ENCODE measurements around the gene MYH11. TPM values are rescaled to one million over a fixed set of nuclear protein-coding genes. Genes with fewer than 3 reads are reported as not detected.

The MYH11 gene
- total RNA-seq, 1 experiment from 2014 or later, result not detected

GRCh38 chr16:15879255-15879811 lies 22.5 kb upstream of the MYH11 start:
- DNase-seq (ENCODE audit: unreplicated experiment), result peak; percentile 89
- intact Hi-C loops (cut with micrococcal nuclease), result loop anchor here (1.0 to 10.0 kb wide), 2 partner anchors 143 to 315 kb away; no protein-coding TSS in a partner anchor
- BruUV-seq (replicated peaks), result no TSS peak
- Mint-ChIP-seq H3K9me3 (ENCODE audit: unreplicated experiment) (no peaks in the 10 kb centered on the region), H3K4me3 (ENCODE audit: unreplicated experiment) (peak overlapping the region; percentile 10), H3K27me3 (ENCODE audit: insufficient read depth, unreplicated experiment) (no peaks in the 10 kb centered on the region), H3K36me3 (ENCODE audit: insufficient read depth, unreplicated experiment) (peaks cover 56% of the 10 kb centered on the region), H3K4me1 (ENCODE audit: insufficient read depth, unreplicated experiment) (peaks cover 17% of the 10 kb centered on the region), H3K27ac (ENCODE audit: low read depth, unreplicated experiment) (peak overlapping the region; percentile 87)
- ChIA-PET CTCF (interaction anchor here (1.1 to 2.0 kb wide), 2 partner anchors 19 to 248 kb away, joined by 4 to 8 read pairs; no protein-coding TSS in a partner anchor), POLR2A (interaction anchor here (0.6 to 3.5 kb wide), 9 partner anchors 9 to 416 kb away, joined by 3 to 37 read pairs (median 5); partner anchors contain the start of gene CEP20)
- TF ChIP-seq CTCF (IDR thresholded peaks at IDR 0.05; ENCODE audit: unreplicated experiment), result no peak

GRCh38 chr16:15876503-15876902 lies 19.7 kb upstream of the MYH11 start:
- Mint-ChIP-seq H3K27me3 (ENCODE audit: insufficient read depth, unreplicated experiment) (no peaks in the 10 kb centered on the region), H3K4me1 (ENCODE audit: insufficient read depth, unreplicated experiment) (peaks cover 19% of the 10 kb centered on the region), H3K4me3 (ENCODE audit: unreplicated experiment) (no peak overlapping the region), H3K27ac (ENCODE audit: low read depth, unreplicated experiment) (no peak overlapping the region), H3K36me3 (ENCODE audit: insufficient read depth, unreplicated experiment) (peaks cover 54% of the 10 kb centered on the region), H3K9me3 (ENCODE audit: unreplicated experiment) (no peaks in the 10 kb centered on the region)
- no peak for DNase-seq (ENCODE audit: unreplicated experiment)
- intact Hi-C loops (cut with micrococcal nuclease), result loop anchor here (10.0 kb wide), 1 partner anchor 318 kb away; no protein-coding TSS in a partner anchor
- POLR2A ChIA-PET, result interaction anchor here (0.7 to 2.0 kb wide), 2 partner anchors 12 to 23 kb away, joined by 4 to 7 read pairs; partner anchors contain the start of gene CEP20
- no TSS peak for BruUV-seq (replicated peaks)
- no peak for TF ChIP-seq CTCF (IDR thresholded peaks at IDR 0.05; ENCODE audit: unreplicated experiment)
- CTCF ChIA-PET, result interaction anchor here (0.6 to 3.1 kb wide), 5 partner anchors 11 to 251 kb away, joined by 3 to 32 read pairs (median 5); partner anchors contain the start of gene CEP20

GRCh38 chr16:15874745-15875314 lies 18.0 kb upstream of the MYH11 start:
- H3K27ac Mint-ChIP-seq (ENCODE audit: low read depth, unreplicated experiment), result peak overlapping the region; percentile 2
- peaks cover 61% of the 10 kb centered on the region for H3K36me3 Mint-ChIP-seq (ENCODE audit: insufficient read depth, unreplicated experiment)
- intact Hi-C loops (cut with micrococcal nuclease), result loop anchor here (1.0 to 10.0 kb wide), 5 partner anchors 71 to 320 kb away; no protein-coding TSS in a partner anchor
- peak; percentile 70 for TF ChIP-seq CTCF (IDR thresholded peaks at IDR 0.05; ENCODE audit: unreplicated experiment)
- peaks cover 13% of the 10 kb centered on the region for H3K4me1 Mint-ChIP-seq (ENCODE audit: insufficient read depth, unreplicated experiment)
- no peak overlapping the region for H3K4me3 Mint-ChIP-seq (ENCODE audit: unreplicated experiment)
- H3K27me3 Mint-ChIP-seq (ENCODE audit: insufficient read depth, unreplicated experiment), result no peaks in the 10 kb centered on the region
- POLR2A ChIA-PET, result interaction anchor here (1.0 to 2.3 kb wide), 9 partner anchors 14 to 252 kb away, joined by 3 to 11 read pairs (median 5); partner anchors contain the start of gene CEP20
- no peaks in the 10 kb centered on the region for H3K9me3 Mint-ChIP-seq (ENCODE audit: unreplicated experiment)
- DNase-seq (ENCODE audit: unreplicated experiment), result peak; percentile 75
- no TSS peak for BruUV-seq (replicated peaks)
- CTCF ChIA-PET, result interaction anchor here (0.6 to 3.9 kb wide), 66 partner anchors 9 to 426 kb away, joined by 3 to 66 read pairs (median 4); partner anchors contain the start of gene CEP20

- H3K9me3 Mint-ChIP-seq (ENCODE audit: unreplicated experiment), result no peaks in the 10 kb centered on the region
- POLR2A ChIA-PET, result interaction anchor here (0.6 to 2.2 kb wide), 6 partner anchors 14 to 196 kb away, joined by 3 to 8 read pairs (median 4); no protein-coding TSS in a partner anchor
- H3K27ac Mint-ChIP-seq (ENCODE audit: low read depth, unreplicated experiment), result no peak overlapping the region
- no peaks in the 10 kb centered on the region for H3K27me3 Mint-ChIP-seq (ENCODE audit: insufficient read depth, unreplicated experiment)
- no TSS peak for BruUV-seq (replicated peaks)
- no peak overlapping the region for H3K4me3 Mint-ChIP-seq (ENCODE audit: unreplicated experiment)
- TF ChIP-seq CTCF (IDR thresholded peaks at IDR 0.05; ENCODE audit: unreplicated experiment), result no peak
- DNase-seq (ENCODE audit: unreplicated experiment), result no peak
- peaks cover 7% of the 10 kb centered on the region for H3K4me1 Mint-ChIP-seq (ENCODE audit: insufficient read depth, unreplicated experiment)
- intact Hi-C loops (cut with micrococcal nuclease), result loop anchor here (1.0 to 10.0 kb wide), 2 partner anchors 77 to 321 kb away; no protein-coding TSS in a partner anchor
- CTCF ChIA-PET, result interaction anchor here (0.6 to 3.9 kb wide), 32 partner anchors 10 to 315 kb away, joined by 3 to 66 read pairs (median 6); partner anchors contain the start of gene CEP20
- H3K36me3 Mint-ChIP-seq (ENCODE audit: insufficient read depth, unreplicated experiment), result peaks cover 70% of the 10 kb centered on the region
These were observed 16.9 kb upstream of the MYH11 start for GRCh38 chr16:15873737-15874136.
